GM04503 (cell line): ENCODE data around the gene MRPL55.
"Not testable (repeated sequence)": the region's sequence is repeated elsewhere in the genome, so short reads cannot be mapped to it uniquely, and the experiment has no call there.

Source experiments
- DNase-seq: peaks from one replicate; pipeline ENCODE4 v3.0.0-alpha.2; 2012; ENCODE audit warnings: low read depth

MRPL55 gene

DNA sequence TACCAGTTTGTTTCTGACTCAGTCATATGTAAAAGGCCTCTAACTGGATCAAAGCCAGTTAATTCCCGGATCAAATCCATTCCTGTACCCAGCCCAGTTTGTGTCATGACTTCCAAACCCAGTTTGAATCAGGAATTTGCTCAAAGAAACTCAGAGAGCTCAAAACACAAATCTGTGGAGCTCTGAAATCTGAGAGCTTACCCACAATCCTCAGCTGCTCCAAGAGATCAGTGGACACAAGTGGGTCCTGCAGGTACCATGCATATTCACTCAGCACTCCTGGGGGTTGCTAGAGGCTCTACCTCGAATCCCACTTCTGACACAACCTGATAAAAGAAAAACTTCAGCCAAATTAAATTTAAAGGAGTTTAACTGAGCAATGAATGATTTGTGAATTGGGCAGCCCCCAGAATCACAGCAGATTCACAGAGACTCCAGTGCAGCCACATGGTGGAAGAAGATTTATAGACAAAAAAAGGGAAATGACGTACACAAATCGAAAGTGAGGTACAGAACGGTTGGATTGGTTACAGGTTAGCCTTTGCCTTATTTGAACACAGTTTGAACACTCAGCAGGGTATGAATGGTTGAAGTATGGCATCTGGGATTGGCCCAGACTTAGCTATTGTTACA, 11.9 kb upstream of the MRPL55 start:
- no peak for DNase-seq

GRCh38 chr1:228120351-228120750, 11.3 kb upstream of the MRPL55 start:
- DNase-seq, result no peak

DNA sequence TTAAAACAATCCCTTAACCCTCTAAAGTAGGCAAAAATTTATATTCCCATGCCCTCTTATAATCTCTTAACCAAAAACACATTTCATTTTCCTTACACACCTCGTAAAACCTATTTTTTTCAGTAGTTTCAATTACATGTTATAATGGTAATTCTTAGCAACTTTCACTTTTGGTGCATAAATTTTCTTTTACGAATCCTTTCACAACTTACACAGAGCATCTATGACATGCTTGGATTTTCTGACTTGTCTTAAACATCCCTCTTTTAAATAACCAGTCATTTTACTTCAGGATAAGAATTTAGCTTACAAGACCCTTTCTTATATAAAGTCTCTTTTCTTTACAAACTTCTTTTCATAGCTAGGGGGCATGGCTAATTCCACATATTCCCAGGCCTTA, 8.9 kb upstream of the MRPL55 start:
- no peak for DNase-seq

- no peak for DNase-seq
Measured at GRCh38 chr1:228117335-228117734, 8.2 kb upstream of the MRPL55 start.

GRCh38 chr1:228114827-228115226, 5.7 kb upstream of the MRPL55 start:
- DNase-seq, result no peak

DNA sequence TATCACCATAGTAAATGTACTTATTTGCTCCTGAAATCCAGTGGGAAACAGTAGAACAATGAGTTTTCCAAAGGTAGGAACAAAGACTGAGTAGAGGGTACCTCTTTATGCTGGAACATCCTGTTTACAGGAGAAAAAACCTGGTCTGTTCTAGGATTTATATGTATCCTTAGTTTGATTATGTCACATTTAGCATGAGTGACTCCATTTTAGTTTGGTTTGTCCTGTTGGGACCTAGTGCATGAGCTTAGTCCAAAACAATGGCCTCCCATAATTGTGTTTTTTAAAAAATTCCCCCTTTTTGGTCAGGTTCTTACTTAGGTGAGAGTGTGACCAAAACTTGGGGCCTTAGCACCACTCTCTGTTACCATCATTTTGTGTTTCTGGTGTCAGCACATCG, 3.5 kb upstream of the MRPL55 start:
- DNase-seq, result no peak

GRCh38 chr1:228112167-228112566, 3.1 kb upstream of the MRPL55 start:
- DNase-seq, result no peak

GRCh38 chr1:228111315-228111714, 2.2 kb upstream of the MRPL55 start:
- DNase-seq, result not testable (repeated sequence)

DNA sequence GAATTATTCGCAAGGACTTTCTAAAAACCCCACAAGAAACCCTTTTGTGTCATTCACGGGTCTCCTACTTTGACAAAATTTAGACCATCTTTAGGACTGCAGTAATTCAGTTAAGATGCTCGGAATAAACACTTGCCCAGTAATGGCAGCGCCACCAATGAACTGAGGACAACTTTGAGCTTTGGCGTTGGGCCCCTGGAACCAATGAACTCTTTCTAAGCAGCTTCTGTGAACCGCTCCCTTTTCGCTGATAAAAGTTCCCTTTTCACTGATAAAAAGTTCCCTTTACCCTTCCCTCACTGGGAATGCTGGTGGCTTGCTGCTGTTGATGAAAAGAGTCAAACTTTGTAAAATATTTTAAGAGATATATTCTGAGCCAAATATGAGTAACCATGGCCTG, 1.5 kb upstream of the MRPL55 start:
- DNase-seq, result no peak

DNA sequence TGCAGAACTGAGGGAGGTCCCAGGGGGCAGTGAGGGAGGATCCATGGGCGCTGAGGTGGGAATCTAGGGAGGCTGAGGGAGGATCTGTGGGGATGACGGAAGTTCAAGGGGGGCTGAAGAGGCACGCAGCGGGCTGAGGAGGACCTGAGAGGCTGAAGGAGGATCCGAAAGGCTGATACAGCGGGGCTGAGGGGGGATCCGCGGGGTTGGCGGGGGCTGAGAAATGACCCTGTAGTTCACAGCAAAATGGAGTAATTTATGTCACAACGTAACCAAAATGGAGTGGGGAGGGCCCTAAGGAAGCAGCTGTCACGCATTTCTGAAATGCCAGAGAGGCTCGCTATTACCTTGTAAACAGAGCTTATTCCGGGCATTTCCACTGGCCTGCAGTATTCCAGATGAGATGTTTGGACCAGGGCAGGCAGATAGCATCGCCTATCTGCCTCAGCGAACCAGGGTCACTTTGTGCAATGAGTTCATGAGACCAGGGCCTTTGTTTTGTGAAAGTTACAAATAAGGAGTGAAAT, 926 bp upstream of the MRPL55 start:
- DNase-seq, result no peak

DNA sequence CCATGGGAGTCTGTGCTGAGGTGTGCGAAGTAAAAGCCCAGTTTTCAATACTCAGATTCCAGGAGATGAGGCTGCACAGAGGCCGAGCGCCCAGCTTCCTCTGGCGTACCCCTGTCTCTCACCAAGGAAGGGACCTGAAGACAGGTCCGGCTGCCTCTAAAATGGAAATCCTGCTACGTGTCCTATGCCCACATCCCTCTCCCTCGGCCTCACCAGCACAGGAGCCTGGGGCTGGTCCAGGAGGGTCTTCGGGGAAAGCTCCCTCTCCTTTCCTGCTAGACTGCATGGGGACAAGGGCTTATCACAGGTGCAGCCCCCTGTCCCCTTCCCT, 392 bp downstream of the MRPL55 start:
- no peak for DNase-seq

- no peak for DNase-seq
Measured at GRCh38 chr1:228108055-228108690, 926 bp downstream of the MRPL55 start.

GRCh38 chr1:228107636-228108035, 1.5 kb downstream of the MRPL55 start:
- no peak for DNase-seq

DNA sequence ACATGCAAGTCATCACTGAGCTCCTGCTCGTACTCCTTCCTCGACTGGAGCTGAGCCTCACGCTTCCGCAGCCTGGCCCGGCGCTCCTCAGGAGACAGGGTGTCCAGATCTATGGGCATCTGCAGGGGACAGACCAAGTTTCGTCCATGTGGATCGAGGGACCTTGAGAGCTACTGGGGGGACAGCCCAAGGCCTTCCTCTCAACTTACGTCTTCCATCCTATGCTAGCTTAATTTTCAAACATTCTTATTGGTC, 2.4 kb downstream of the MRPL55 start:
- no peak for DNase-seq

- no peak for DNase-seq
Measured at GRCh38 chr1:228105996-228106799, 2.9 kb downstream of the MRPL55 start.

- DNase-seq, result no peak
Measured at GRCh38 chr1:228105270-228105995, 3.7 kb downstream of the MRPL55 start.

- no peak for DNase-seq
Measured at GRCh38 chr1:228104526-228105269, 4.4 kb downstream of the MRPL55 start.

DNA sequence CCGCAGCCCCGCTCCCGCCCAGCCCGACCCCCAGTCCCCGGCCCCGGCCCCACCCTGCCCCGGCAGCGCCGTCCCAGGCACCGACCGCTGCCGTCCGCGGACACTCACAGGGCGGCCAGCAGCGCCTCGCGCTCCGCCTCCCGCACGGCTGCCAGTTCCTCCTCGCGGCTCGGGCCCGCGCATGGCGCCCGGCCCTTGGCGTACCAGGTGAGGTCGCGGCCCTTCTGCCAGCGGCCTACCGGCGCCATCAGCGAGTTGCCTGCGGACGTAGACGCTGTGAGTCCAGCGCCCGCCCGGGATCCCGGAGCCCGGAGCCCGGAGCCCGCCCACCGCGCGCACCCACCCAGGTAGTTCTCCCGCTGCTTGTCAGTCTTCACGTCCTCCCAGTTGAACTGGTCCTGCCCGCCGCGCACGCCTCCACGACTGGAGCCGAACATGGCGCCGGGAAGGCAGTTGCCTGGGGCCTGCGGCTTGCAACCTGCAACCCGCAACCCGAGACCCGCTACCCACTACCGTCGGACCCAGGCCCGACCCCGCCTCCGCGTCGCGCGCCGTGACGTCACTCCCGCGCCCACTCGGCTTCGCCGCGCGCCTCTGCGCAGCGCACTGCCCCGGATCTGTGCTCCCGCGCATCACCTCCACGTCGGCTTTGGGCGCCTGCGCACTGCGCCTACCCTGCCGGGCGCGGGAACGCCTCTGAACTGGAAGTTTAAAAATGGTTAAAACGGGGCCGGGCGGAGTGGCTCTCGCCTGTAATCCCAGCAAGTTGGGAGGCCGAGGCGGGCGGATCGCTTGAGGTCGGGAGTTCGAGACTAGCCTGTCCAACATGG, 6.1 kb downstream of the MRPL55 start, which contains the start of gene C1orf35:
Gene C1orf35, minus strand, starts transcription at position 535 of the 830 bp plus-strand sequence. Its CDS starts 98 bp downstream, at position 437.
- peak; percentile 49 for DNase-seq

- DNase-seq, result no peak
Measured at GRCh38 chr1:228101994-228102790, 6.9 kb downstream of the MRPL55 start.

- no peak for DNase-seq
Measured at GRCh38 chr1:228101614-228101993, 7.5 kb downstream of the MRPL55 start.
